Thyroid gland (tissue), 4 donors: ENCODE data around the gene CTSD.

ENCODE experiments used
- CTCF ChIP-seq, 6 experiments: fragments of 200-600 bp in 3 of 6; fragments of 450-650 bp in 3 of 6; sonication (generic) in 3 of 6; IDR thresholded peaks; one replicate each; pipeline ENCODE4 v1.5.1; 2016 to 2019; ENCODE audit warnings: antibody characterized with exemption in 6 of 6, mild to moderate bottlenecking in 2 of 6, inconsistent platforms in 1 of 6, moderate library complexity in 1 of 6
- POLR2A ChIP-seq, 2 donors: fragments of 450-650 bp; IDR thresholded peaks; one replicate each; pipeline ENCODE4 v1.6.1; 2017; ENCODE audit warnings: antibody characterized with exemption in 2 of 2, mild to moderate bottlenecking in 2 of 2, moderate library complexity in 1 of 2

DNA sequence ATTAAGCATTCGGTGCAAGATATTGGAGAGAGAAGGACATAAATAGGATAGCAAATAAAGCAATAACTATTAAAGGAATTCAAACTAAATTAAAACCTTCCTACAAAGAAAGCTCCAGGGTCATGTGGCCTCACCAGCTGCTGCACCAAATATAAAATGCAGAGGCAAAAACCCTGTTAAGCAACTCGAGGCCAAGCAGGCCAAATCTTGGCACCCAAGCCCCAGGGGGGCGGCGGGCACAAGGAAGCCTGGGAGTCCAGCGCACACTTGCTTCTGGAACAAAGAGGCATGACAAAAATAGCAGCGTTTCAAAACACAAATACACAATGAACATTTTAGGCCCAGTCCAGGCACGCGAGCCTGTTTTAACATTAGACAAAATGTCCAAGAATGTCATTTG is 46.0 kb downstream of the CTSD start:
- TF ChIP-seq CTCF (IDR thresholded peaks at IDR 0.05), result no peak
- no peak for TF ChIP-seq POLR2A (IDR thresholded peaks at IDR 0.05)
